ENCODE data around the gene MIF4GD. TPM values are rescaled to one million over a fixed set of nuclear protein-coding genes. Genes with fewer than 3 reads are reported as not detected.

Gene MIF4GD
- total and polyA plus RNA-seq, 10 of the 15 experiments (the other 5 are each of a cell fraction or from before 2014, with no cell fraction given): 22.8 to 96.2 (median 60.1) TPM

DNA sequence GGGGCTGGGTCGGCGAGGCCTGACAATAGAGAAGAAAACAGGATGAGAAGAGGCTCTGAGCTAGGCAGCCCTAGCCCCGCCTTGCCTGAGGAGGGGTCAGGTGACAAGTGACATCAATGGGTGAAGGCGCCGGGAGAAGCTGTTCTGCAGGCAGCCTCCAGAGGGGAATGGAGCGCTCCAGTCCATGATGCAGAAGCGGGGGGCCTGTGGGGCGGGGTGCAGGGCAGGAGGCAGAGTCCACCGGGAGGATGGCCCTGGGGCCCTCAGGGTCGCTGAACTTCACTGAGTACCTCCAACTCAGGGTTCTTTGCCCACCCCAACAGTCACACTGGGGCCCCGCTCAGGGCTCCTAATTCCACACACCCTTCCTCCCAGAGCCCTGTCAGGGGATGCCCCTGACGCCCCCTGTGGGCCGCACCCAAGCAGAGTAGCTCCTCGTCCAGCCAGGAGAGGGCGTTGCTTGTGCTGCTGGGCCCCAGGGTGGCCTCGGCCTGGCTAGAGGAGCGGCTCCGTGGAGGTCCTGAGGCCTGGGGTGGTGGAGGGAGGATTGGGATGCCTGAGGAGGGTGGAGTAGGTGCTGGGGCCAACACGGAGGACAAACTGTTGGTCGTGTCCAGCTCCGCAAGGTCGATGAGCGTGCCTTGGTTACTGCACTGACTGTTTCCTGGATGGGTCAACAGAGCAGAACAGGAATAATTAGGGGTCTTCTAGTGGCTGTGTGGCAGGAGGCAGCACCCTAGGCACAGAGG is 30.5 kb downstream of the MIF4GD start (continued):
- TF ChIP-seq MEF2B (IDR thresholded peaks at IDR 0.05; ENCODE audit: partially characterized antibody, poor library complexity, severe bottlenecking) (no peak), RAD21 (IDR thresholded peaks at IDR 0.05; ENCODE audit: insufficient read depth, low read depth, low read length) (peak; percentile 41), TCF3 (IDR thresholded peaks at IDR 0.05; ENCODE audit: borderline replicate concordance, insufficient read depth, low read depth, low read length) (no peak), SIN3A (IDR thresholded peaks at IDR 0.05; ENCODE audit: low read depth, low read length) (no peak), CREB1 (IDR thresholded peaks at IDR 0.05; ENCODE audit: low read depth) (no peak), CHD4 (IDR thresholded peaks at IDR 0.05) (no peak), IRF4 (IDR thresholded peaks at IDR 0.05; ENCODE audit: low read depth, low read length) (no peak), HDGF (IDR thresholded peaks at IDR 0.05) (no peak), MLLT1 (IDR thresholded peaks at IDR 0.05) (no peak), ETV6 (conservative IDR thresholded peaks at IDR 0.05 in 1 of 2, IDR thresholded peaks at IDR 0.05 in 1 of 2; ENCODE audit: borderline replicate concordance in 1 of 2, low read depth in 1 of 2) (no peak), IKZF1 (conservative IDR thresholded peaks at IDR 0.05) (0 out of 2 replicates have a peak, but pooled peaks have one; percentile 13), RUNX3 (IDR thresholded peaks at IDR 0.05; ENCODE audit: low read length) (no peak), BRCA1 (IDR thresholded peaks at IDR 0.05; ENCODE audit: low read depth, low read length) (no peak), NFIC (IDR thresholded peaks at IDR 0.05; ENCODE audit: low read depth, low read length) (no peak), SUPT20H (IDR thresholded peaks at IDR 0.05; ENCODE audit: borderline replicate concordance, control insufficient read depth, low read depth, low read length) (no peak), HCFC1 (IDR thresholded peaks at IDR 0.05; ENCODE audit: low read length) (no peak), RELB (IDR thresholded peaks at IDR 0.05; ENCODE audit: low read depth) (no peak), MTA2 (IDR thresholded peaks at IDR 0.05; ENCODE audit: low read depth) (no peak), RBBP5 (conservative IDR thresholded peaks at IDR 0.05) (no peak), ZSCAN29 (IDR thresholded peaks at IDR 0.05) (no peak), SREBF1 (IDR thresholded peaks at IDR 0.05; ENCODE audit: low read length) (no peak), MYB (IDR thresholded peaks at IDR 0.05; ENCODE audit: borderline replicate concordance, low read depth, low read length) (no peak), NRF1 (conservative IDR thresholded peaks at IDR 0.05; ENCODE audit: low read depth, low read length) (no peak), RFX5 (IDR thresholded peaks at IDR 0.05; ENCODE audit: low read depth, low read length) (no peak), PML (IDR thresholded peaks at IDR 0.05; ENCODE audit: low read length) (no peak), BCL3 (IDR thresholded peaks at IDR 0.05; ENCODE audit: borderline replicate concordance, insufficient read depth, low read depth, low read length, poor library complexity, severe bottlenecking) (no peak)
- TF ChIP-seq, protein P1, sequence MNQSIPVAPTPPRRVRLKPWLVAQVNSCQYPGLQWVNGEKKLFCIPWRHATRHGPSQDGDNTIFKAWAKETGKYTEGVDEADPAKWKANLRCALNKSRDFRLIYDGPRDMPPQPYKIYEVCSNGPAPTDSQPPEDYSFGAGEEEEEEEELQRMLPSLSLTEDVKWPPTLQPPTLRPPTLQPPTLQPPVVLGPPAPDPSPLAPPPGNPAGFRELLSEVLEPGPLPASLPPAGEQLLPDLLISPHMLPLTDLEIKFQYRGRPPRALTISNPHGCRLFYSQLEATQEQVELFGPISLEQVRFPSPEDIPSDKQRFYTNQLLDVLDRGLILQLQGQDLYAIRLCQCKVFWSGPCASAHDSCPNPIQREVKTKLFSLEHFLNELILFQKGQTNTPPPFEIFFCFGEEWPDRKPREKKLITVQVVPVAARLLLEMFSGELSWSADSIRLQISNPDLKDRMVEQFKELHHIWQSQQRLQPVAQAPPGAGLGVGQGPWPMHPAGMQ (IDR thresholded peaks at IDR 0.05; ENCODE audit: borderline replicate concordance): no peak
